ENCODE results near the gene HM13.
"Not testable (repeated sequence)": the region's sequence is repeated elsewhere in the genome, so short reads cannot be mapped to it uniquely, and the experiment has no call there.

GRCh38 chr20:31596412-31596715 is 82.1 kb downstream of the HM13 start:
- TF ChIP-seq CTCF (conservative IDR thresholded peaks at IDR 0.05 in 1 of 2, IDR thresholded peaks at IDR 0.05 in 1 of 2; ENCODE audit: extremely low read depth in 1 of 2, insufficient read depth in 1 of 2, low read depth in 1 of 2, low read length in 2 of 2); EZH2 (IDR thresholded peaks at IDR 0.05; ENCODE audit: borderline replicate concordance, low read length): not testable (repeated sequence)
